GM04504 (cell line): ENCODE measurements around the gene RCCD1.
"Not testable (repeated sequence)": the region's sequence is repeated elsewhere in the genome, so short reads cannot be mapped to it uniquely, and the experiment has no call there.

Experiments
- DNase-seq: peaks from one replicate; pipeline ENCODE4 v3.0.0-alpha.2; 2012; ENCODE audit warnings: low read depth

Gene RCCD1

GRCh38 chr15:90954712-90955623, at the start of gene RCCD1:
Gene RCCD1 (plus strand): TSS chr15:90954884. CDS start chr15:90956735, 1,851 bp downstream.
- DNase-seq, result peak; percentile 88

- DNase-seq, result no peak
Measured at GRCh38 chr15:90905306-90906180, 49.1 kb upstream of the RCCD1 start.

DNA sequence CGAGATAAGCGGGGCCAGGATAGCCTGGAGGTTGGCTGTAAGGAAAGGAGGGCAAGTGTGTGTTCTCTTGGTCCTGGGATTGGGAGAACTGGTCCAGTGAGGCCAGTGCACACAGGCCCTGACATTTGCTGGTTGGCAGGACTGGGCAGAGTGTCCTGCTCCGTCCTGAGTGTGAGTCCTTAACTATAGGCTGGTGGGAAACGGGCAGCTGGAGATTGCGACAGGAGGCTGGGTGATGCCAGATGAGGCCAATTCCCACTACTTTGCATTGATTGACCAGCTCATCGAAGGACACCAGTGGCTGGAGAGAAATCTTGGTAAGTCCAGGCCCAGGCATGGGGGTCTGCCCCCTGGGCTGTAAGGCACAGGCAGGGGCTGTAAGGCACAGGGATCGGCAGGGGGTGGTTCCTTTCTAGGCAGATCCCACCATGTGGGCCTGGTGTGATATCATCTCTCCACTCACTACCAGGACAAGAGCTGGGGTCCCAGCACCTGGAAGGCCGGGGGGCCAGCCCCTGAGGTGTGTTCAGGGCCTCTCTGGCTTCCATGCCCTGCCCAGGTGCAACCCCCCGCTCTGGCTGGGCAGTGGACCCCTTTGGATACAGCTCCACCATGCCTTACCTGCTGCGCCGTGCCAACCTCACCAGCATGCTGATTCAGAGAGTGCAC, 48.4 kb upstream of the RCCD1 start:
- DNase-seq, result no peak

GRCh38 chr15:90907051-90907660, 47.5 kb upstream of the RCCD1 start:
- DNase-seq, result no peak

- no peak for DNase-seq
Measured at GRCh38 chr15:90907838-90908507, 46.7 kb upstream of the RCCD1 start.

- DNase-seq, result not testable (repeated sequence)
Measured at GRCh38 chr15:90909449-90909848, 45.2 kb upstream of the RCCD1 start.

- no peak for DNase-seq
Measured at GRCh38 chr15:90909976-90910375, 44.7 kb upstream of the RCCD1 start.

- no peak for DNase-seq
Measured at GRCh38 chr15:90910441-90911301, 44.0 kb upstream of the RCCD1 start.

DNA sequence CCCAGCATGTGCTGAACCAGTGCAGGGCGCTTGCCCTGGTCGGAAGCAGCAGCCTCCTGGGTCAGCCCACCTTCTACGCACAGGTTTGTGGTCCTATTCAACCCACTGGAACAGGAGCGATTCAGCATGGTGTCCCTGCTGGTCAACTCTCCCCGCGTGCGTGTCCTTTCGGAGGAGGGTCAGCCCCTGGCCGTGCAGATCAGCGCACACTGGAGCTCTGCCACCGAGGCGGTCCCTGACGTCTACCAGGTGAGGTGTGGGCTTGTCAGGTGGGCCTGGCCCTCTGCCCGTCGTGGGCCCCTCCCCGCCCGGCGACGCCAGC, 43.4 kb upstream of the RCCD1 start:
- no peak for DNase-seq

GRCh38 chr15:90911906-90912769, 42.5 kb upstream of the RCCD1 start:
- DNase-seq, result no peak

DNA sequence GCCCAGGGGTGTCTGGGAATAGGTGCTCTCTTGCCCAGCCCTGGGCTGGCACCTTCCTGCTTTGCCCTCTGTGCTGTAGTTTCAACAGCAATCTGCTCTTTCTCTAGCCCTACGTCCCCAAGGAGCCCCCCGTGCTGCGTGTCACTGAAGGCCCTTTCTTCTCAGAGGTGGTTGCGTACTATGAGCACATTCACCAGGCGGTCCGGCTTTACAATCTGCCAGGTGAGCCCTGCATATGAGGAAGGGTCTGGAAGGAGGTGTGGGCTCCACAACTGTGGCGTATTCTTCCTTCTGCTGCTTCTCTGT, 42.0 kb upstream of the RCCD1 start:
- DNase-seq, result no peak

DNA sequence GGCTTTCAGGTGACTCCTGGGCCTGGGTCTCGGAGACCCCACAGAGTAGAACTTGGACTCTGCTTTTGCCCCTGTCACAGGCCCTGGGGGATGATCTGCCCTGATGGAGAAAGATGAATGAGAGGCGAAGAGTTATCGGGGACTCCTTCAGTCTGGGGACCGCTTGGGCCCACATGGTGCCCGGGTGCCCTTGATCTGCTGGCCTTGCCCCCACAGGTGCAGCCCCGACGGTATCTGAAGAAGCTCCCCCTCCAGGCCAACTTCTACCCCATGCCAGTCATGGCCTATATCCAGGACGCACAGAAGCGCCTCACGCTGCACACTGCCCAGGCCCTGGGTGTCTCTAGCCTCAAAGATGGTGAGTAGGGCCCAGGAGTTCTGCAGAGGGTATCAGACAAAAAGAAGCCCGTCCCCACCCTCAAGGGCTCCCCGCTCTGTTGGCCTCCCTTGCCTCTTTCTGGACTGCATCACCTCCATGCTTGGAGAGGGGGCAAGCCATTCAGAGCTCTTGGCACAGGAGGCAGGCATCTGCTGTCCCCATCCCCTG, 41.2 kb upstream of the RCCD1 start:
- DNase-seq, result no peak

DNA sequence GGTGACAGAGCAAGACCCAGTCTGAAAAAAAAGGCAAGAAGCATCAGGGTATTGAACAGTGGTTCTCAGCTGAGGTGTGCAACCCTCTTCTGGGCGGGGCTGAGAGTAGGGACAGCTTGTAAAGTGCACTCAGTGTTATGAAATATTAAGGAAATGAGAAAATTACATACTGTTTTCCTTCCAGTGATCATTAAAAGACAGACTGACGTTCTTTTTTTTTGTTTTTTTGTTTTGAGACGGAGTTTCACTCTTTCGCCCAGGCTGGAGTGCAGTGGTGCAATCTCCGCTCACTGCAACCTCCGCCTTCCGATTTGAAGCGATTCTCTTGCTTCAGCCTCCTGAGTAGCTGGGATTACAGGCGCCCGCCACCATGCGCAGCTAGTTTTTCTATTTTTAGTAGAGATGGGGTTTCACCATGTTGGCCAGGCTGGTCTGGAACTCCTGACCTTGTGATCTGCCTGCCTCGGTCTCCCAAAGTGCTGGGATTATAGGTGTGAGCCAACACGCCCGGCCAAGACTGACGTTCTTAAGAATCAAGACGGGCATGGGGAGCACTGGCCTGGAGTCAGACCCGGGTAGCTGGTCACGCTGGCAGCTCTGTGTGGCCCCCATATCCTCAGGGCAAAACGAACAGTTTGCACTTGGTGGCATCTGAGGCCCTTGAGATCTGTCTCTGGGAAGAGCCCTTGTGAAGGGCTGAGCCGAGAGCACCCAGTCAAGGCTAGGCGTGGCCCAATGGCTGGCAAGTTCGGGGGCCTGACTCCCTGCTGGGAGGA, 40.2 kb upstream of the RCCD1 start:
- DNase-seq, result no peak

DNA sequence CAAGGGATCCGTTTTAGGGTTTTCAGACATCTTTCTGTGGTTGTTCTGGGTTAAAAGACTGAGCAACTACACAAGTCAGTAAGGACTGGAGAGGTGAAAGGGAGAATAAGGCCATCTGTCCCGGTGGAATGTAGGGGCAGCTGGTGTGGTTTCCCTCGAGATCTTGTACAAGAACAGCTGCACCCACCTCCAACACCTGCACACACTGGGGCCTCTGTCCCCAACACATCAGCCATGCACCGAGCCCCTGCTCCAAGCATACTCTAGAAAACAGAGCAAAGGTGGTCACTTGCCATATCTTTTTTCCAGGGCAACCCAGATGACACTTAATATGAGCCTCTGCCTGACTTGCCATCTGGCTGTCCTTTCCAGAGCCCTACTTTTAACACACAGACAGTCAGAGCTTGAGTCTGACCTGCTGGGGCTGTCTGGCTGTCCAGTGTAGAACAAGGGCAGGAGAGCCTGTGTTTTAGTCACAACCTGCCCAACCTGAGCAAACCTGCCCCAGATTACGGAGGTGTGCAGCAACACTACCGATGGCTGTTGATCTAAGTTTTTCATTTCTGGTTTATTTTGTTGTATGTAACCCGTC, 39.4 kb upstream of the RCCD1 start:
- no peak for DNase-seq

- no peak for DNase-seq
Measured at GRCh38 chr15:90915808-90916440, 38.8 kb upstream of the RCCD1 start.

DNA sequence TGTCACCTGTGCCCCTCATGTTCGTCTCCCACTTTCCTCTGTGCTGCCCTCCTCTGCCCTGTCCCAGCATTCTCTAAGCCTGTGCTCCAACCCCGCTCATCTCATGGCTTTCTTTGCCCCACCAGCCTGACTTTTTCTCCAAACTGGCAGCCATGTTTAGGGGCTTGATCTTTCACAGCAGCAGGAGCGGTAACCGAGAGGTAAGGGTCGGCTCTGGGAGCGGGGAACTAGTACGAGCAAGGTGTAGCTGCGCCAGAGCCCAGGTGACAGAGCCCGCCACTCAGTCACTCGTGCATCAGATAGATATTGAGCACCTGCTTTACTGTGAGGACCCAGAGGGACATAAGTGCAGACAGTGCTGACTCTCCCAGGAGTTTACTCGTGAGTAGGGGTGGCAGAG, 38.2 kb upstream of the RCCD1 start:
- DNase-seq, result no peak

GRCh38 chr15:90917569-90917968, 37.1 kb upstream of the RCCD1 start:
- DNase-seq, result no peak
